ENCODE results near the gene SLC10A6.

GRCh38 chr4:86870442-86871069, 21.4 kb upstream of the SLC10A6 start:
- TF ChIP-seq CTCF (conservative IDR thresholded peaks at IDR 0.05; ENCODE audit: low read depth, low read length) (no peak), EZH2phosphoT487 (IDR thresholded peaks at IDR 0.05; ENCODE audit: borderline replicate concordance, low read length) (no peak), EZH2 (IDR thresholded peaks at IDR 0.05; ENCODE audit: low read length, unreplicated experiment) (no peak)

Measured in PC-3 (cell line).